HL-60 (cell line): Measurements from ENCODE around the gene DGLUCY.
"Not testable (repeated sequence)": the region's sequence is repeated elsewhere in the genome, so short reads cannot be mapped to it uniquely, and the experiment has no call there.

Experiments
- DNase-seq, 2 experiments: peaks; one replicate each; pipeline ENCODE4 v3.0.0-alpha.2; 2010 to 2020; ENCODE audit warnings: low read depth in 1 of 2, low spot score in 1 of 2
- H3K27ac ChIP-seq: fragments of 250-450 bp; sonication (Bioruptor Pico); replicated peaks from 2 replicates; pipeline ENCODE4 v1.5.1; 2020; ENCODE audit warnings: mild to moderate bottlenecking, moderate library complexity
- H3K27me3 ChIP-seq: fragments of 250-450 bp; sonication (Bioruptor Pico); 2 replicates; pipeline ENCODE4 v1.5.1; 2021; ENCODE audit warnings: mild to moderate bottlenecking, moderate library complexity; ENCODE audit not compliant: insufficient read depth, poor library complexity, severe bottlenecking
- H3K4me3 ChIP-seq: replicated peaks from 2 replicates; pipeline ENCODE4 v1.5.1; 2011; ENCODE audit warnings: mild to moderate bottlenecking, control low read depth, low read length; ENCODE audit not compliant: insufficient read depth
- GABPA ChIP-seq: IDR thresholded peaks from 2 replicates; pipeline ENCODE4 v1.6.1; 2012; ENCODE audit warnings: low read depth
- POLR2AphosphoS5 ChIP-seq: IDR thresholded peaks from 2 replicates; pipeline ENCODE4 v1.6.1; 2012; ENCODE audit warnings: low read depth
- SPI1 ChIP-seq: IDR thresholded peaks from 2 replicates; pipeline ENCODE4 v1.6.1; 2012; ENCODE audit warnings: low read depth, mild to moderate bottlenecking, borderline replicate concordance
- TF ChIP-seq, protein P1 (sequence below): IDR thresholded peaks from 2 replicates; pipeline ENCODE4 v1.6.1; 2012; ENCODE audit warnings: low read depth; ENCODE audit not compliant: insufficient replicate concordance
- TF ChIP-seq, protein P2 (sequence below): IDR thresholded peaks from one replicate; pipeline ENCODE4 v1.5.1; 2011; ENCODE audit warnings: low read length, control low read depth, inconsistent platforms; ENCODE audit not compliant: insufficient read depth

DGLUCY gene

DNA sequence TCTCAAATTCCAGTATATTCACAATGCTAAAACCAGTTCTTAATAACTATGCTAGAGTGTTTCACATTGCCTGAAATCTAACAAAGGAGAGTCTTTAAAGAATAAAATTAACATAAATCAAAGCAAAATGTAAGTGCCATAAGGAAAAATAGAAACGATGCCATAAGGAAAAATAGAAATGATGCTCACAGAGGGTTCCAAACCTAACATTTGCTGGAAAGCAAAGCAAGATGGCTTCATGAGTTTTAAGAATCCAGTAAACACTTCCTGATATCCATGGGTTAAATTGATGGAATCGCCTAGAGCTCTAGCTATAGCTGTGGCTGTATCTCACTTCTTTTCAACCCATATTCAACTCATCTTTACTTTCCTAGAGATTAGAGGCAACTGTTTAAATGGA is 66.7 kb downstream of the DGLUCY start:
- no peak overlapping the region for H3K27ac ChIP-seq

DNA sequence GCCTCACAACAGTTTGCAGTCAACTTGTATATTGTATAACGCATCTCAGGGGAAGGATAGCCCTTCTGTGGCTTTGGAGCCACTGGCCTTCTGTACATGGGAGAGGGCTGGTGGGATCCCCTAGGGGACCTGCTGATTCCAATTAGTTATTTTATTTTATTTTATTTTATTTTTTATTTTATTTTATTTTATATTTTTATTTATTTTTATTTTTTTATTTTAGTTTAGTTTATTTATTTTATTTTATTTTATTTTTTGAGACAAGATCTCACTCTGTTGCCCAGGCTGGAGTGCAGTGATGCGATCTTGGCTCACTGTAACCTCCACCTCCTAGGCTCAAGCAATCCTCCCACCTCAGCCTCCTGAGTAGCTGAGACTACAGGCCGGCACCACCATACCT is 68.9 kb downstream of the DGLUCY start:
- not testable (repeated sequence) for H3K27ac ChIP-seq, H3K27me3 ChIP-seq, DNase-seq, H3K4me3 ChIP-seq

More for the DNA sequence above, 66.7 kb downstream of the DGLUCY start:
- TF ChIP-seq, protein P1, sequence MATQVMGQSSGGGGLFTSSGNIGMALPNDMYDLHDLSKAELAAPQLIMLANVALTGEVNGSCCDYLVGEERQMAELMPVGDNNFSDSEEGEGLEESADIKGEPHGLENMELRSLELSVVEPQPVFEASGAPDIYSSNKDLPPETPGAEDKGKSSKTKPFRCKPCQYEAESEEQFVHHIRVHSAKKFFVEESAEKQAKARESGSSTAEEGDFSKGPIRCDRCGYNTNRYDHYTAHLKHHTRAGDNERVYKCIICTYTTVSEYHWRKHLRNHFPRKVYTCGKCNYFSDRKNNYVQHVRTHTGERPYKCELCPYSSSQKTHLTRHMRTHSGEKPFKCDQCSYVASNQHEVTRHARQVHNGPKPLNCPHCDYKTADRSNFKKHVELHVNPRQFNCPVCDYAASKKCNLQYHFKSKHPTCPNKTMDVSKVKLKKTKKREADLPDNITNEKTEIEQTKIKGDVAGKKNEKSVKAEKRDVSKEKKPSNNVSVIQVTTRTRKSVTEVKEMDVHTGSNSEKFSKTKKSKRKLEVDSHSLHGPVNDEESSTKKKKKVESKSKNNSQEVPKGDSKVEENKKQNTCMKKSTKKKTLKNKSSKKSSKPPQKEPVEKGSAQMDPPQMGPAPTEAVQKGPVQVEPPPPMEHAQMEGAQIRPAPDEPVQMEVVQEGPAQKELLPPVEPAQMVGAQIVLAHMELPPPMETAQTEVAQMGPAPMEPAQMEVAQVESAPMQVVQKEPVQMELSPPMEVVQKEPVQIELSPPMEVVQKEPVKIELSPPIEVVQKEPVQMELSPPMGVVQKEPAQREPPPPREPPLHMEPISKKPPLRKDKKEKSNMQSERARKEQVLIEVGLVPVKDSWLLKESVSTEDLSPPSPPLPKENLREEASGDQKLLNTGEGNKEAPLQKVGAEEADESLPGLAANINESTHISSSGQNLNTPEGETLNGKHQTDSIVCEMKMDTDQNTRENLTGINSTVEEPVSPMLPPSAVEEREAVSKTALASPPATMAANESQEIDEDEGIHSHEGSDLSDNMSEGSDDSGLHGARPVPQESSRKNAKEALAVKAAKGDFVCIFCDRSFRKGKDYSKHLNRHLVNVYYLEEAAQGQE = no peak
- TF ChIP-seq POLR2AphosphoS5 = no peak
- TF ChIP-seq, protein P2, sequence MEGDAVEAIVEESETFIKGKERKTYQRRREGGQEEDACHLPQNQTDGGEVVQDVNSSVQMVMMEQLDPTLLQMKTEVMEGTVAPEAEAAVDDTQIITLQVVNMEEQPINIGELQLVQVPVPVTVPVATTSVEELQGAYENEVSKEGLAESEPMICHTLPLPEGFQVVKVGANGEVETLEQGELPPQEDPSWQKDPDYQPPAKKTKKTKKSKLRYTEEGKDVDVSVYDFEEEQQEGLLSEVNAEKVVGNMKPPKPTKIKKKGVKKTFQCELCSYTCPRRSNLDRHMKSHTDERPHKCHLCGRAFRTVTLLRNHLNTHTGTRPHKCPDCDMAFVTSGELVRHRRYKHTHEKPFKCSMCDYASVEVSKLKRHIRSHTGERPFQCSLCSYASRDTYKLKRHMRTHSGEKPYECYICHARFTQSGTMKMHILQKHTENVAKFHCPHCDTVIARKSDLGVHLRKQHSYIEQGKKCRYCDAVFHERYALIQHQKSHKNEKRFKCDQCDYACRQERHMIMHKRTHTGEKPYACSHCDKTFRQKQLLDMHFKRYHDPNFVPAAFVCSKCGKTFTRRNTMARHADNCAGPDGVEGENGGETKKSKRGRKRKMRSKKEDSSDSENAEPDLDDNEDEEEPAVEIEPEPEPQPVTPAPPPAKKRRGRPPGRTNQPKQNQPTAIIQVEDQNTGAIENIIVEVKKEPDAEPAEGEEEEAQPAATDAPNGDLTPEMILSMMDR = no peak
- no peak for TF ChIP-seq SPI1
- no peak for TF ChIP-seq GABPA
- no peak for DNase-seq
- Histone ChIP-seq H3K27me3 (no peaks in the 10 kb centered on the region), H3K4me3 (no peak overlapping the region)

DNA sequence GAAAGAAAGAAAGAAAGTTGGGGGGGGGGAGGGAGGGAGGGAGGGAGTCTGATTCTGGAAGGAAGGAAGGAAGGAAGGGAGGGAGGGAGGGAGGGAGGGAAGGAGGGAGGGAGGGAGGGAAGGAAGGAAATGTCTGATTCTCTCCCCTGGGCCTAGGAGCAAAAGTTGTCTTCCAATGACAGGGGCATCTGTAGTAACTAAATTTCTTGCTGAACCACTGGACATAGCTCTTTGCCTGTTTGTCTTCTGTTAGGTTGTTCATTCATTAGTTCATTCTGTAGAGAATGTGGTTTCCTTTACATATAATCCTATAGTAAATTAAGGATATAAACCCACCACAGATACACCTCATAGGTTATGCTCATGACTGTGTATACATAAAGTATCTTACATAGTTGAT is 70.7 kb downstream of the DGLUCY start:
- Histone ChIP-seq H3K27me3 (no peaks in the 10 kb centered on the region), H3K4me3 (no peak overlapping the region), H3K27ac (no peak overlapping the region)
- no peak for DNase-seq
- no peak for TF ChIP-seq POLR2AphosphoS5
- TF ChIP-seq, protein P2 = no peak
- no peak for TF ChIP-seq GABPA
- TF ChIP-seq, protein P1 = no peak
- TF ChIP-seq SPI1 = no peak

DNA sequence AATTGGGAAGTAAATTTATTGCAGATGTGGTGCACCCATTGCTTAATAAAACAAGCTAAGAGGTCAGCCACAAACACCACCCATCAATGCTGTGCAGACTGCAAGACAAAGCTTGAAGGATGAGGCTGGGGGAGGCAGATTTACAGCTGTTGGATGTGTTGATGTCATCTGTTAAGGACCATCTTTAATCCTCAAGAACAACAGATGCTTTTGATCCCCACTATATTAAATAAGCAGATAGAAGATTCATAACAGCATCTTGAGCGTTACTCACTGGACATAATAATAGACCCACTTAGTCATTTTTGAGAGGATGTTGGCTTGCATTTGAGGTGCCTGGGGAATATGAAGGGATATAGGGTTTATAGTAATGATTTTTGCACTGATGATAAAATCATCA is 71.8 kb downstream of the DGLUCY start:
- DNase-seq = no peak
- no peak overlapping the region for H3K27ac ChIP-seq
- H3K27me3 ChIP-seq = no peaks in the 10 kb centered on the region
- TF ChIP-seq, protein P1 = no peak
- TF ChIP-seq, protein P2 = no peak
- no peak for TF ChIP-seq GABPA
- no peak for TF ChIP-seq POLR2AphosphoS5
- TF ChIP-seq SPI1 = no peak
- no peak overlapping the region for H3K4me3 ChIP-seq
